HG02970 (cell line): Measurements from ENCODE around the gene OR1I1.

Source experiments
- ATAC-seq: cut with Tn5 transposase; IDR thresholded peaks from one replicate; pipeline ENCODE4 v1.9.1; 2021; ENCODE audit warnings: mild to moderate bottlenecking, moderate library complexity, moderate number of reproducible peaks; ENCODE audit not compliant: unreplicated experiment, low FRiP score

OR1I1 gene

DNA sequence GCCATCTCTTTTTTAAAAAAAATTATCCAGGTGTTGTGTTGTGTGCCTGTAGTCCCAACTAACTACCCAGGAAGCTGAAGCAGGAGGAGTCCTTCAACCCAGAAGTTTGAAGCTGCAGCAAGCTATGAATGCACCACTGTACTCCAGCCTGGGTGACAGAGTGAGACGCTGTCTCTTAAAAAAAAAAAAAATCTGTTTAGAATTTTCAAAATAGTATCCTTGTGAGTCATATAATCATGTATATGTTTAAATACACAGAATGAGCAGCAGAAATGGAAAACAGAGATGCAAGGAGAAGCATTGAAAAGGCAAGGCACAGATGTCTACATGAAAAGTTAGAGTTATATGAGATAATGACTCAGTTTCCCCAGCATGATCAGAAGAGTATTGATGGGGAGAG is 56.4 kb downstream of the OR1I1 start:
- no peak for ATAC-seq

DNA sequence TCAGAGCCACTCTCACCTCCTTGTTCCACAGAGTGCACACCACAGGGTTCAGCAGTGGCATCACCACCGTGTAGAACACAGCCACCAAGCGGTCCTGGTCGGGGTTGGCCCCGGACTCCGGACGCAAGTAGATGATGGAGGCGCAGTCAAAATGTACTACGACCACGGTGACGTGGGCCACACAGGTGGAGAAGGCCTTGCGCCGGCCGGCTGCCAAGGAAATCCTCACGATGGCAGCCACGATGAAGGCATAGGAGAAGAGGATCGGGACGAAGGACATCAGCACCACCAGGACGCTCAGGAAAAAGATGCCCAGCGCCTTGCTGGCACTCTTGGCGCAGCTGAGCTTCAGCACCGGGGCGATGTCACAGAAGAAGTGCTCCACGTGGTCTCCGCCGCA is 59.1 kb downstream of the OR1I1 start:
- no peak for ATAC-seq

DNA sequence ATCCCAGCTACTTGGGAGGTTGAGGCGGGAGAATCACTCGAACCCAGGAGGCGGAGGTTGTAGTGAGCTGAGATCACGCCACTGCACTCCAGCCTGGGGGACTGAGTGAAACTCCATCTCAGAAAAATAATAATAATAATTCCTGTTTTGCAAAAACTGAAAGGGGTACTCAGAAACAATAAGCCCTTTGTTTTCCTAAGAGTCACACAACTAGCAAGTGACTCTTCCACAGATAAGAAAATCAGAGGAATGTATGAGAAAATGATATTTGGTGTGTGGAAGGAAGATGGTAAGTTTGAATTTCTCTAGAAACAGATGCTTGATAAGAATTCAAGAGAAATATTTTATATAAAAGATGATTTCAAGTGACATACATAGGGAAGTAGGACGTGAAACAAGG is 60.3 kb downstream of the OR1I1 start:
- ATAC-seq, result no peak
